ENCODE results near the gene FNIP1. TPM values are rescaled to one million over a fixed set of nuclear protein-coding genes. Genes with fewer than 3 reads are reported as not detected.

The FNIP1 gene
- polyA plus RNA-seq, 1 donor from 2014 or later = 18.1 TPM

GRCh38 chr5:131757830-131758519 is 38.8 kb downstream of the FNIP1 start:
- Histone ChIP-seq H3K79me2 (replicated peaks; ENCODE audit: insufficient read depth, low read length) (peaks cover 20% of the 10 kb centered on the region), H3K4me2 (ENCODE audit: low read length) (no peak overlapping the region), H3K36me3 (ENCODE audit: insufficient read depth, low read length) (no peaks in the 10 kb centered on the region), H3K9me3 (ENCODE audit: low read length) (no peaks in the 10 kb centered on the region), H3K4me3 (ENCODE audit: low read length) (no peak overlapping the region), H3F3A (ENCODE audit: insufficient read depth, low read length, poor library complexity, severe bottlenecking) (no peaks in the 10 kb centered on the region), H4K20me1 (ENCODE audit: insufficient read depth) (no peaks in the 10 kb centered on the region), H2AFZ (ENCODE audit: low read depth, low read length) (no peak overlapping the region), H3K27ac (ENCODE audit: low read length) (no peak overlapping the region), H3K9me2 (ENCODE audit: insufficient read depth, low read length) (no peaks in the 10 kb centered on the region), H3K9ac (ENCODE audit: low read length) (no peak overlapping the region), H3K27me3 (ENCODE audit: insufficient read depth, low read depth, low read length) (no peaks in the 10 kb centered on the region)
- TF ChIP-seq EZH2 (IDR thresholded peaks at IDR 0.05; ENCODE audit: borderline replicate concordance, insufficient read depth, low read length, poor library complexity, severe bottlenecking) (no peak), POLR2AphosphoS5 (IDR thresholded peaks at IDR 0.05) (no peak), MXI1 (conservative IDR thresholded peaks at IDR 0.05; ENCODE audit: poor library complexity, severe bottlenecking) (no peak), SMC3 (conservative IDR thresholded peaks at IDR 0.05; ENCODE audit: poor library complexity) (no peak), RAD21 (conservative IDR thresholded peaks at IDR 0.05) (no peak), EP300 (conservative IDR thresholded peaks at IDR 0.05; ENCODE audit: poor library complexity, severe bottlenecking) (no peak), TAF1 (IDR thresholded peaks at IDR 0.05; ENCODE audit: low read depth) (no peak)
- TF ChIP-seq, protein P1, sequence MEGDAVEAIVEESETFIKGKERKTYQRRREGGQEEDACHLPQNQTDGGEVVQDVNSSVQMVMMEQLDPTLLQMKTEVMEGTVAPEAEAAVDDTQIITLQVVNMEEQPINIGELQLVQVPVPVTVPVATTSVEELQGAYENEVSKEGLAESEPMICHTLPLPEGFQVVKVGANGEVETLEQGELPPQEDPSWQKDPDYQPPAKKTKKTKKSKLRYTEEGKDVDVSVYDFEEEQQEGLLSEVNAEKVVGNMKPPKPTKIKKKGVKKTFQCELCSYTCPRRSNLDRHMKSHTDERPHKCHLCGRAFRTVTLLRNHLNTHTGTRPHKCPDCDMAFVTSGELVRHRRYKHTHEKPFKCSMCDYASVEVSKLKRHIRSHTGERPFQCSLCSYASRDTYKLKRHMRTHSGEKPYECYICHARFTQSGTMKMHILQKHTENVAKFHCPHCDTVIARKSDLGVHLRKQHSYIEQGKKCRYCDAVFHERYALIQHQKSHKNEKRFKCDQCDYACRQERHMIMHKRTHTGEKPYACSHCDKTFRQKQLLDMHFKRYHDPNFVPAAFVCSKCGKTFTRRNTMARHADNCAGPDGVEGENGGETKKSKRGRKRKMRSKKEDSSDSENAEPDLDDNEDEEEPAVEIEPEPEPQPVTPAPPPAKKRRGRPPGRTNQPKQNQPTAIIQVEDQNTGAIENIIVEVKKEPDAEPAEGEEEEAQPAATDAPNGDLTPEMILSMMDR (IDR thresholded peaks at IDR 0.05; ENCODE audit: poor library complexity, severe bottlenecking) = no peak
- TF ChIP-seq, protein P2, sequence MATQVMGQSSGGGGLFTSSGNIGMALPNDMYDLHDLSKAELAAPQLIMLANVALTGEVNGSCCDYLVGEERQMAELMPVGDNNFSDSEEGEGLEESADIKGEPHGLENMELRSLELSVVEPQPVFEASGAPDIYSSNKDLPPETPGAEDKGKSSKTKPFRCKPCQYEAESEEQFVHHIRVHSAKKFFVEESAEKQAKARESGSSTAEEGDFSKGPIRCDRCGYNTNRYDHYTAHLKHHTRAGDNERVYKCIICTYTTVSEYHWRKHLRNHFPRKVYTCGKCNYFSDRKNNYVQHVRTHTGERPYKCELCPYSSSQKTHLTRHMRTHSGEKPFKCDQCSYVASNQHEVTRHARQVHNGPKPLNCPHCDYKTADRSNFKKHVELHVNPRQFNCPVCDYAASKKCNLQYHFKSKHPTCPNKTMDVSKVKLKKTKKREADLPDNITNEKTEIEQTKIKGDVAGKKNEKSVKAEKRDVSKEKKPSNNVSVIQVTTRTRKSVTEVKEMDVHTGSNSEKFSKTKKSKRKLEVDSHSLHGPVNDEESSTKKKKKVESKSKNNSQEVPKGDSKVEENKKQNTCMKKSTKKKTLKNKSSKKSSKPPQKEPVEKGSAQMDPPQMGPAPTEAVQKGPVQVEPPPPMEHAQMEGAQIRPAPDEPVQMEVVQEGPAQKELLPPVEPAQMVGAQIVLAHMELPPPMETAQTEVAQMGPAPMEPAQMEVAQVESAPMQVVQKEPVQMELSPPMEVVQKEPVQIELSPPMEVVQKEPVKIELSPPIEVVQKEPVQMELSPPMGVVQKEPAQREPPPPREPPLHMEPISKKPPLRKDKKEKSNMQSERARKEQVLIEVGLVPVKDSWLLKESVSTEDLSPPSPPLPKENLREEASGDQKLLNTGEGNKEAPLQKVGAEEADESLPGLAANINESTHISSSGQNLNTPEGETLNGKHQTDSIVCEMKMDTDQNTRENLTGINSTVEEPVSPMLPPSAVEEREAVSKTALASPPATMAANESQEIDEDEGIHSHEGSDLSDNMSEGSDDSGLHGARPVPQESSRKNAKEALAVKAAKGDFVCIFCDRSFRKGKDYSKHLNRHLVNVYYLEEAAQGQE (IDR thresholded peaks at IDR 0.05; ENCODE audit: borderline replicate concordance) = no peak

DNA sequence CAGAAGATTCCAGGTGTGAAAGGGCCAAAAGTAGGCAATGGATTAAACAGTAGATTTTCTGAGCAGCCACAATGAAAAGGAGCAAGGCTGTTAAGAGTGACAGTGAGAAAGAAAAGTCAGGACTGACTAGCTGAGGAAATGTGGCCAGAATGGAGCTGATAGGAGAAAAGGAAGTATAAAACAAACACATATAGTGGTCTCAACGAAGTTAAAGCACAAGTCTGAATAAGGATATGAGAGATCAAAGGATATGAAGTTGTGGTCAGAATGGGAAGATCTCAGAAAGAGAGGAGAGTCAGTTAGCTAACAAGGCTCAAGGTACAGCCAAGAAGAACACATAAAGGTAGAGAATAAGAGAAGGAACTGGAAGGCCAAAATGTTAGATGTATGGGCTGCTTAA is 39.9 kb downstream of the FNIP1 start:
- no peak overlapping the region for H3K4me2 ChIP-seq (ENCODE audit: low read length)
- H3K4me3 ChIP-seq (ENCODE audit: low read length) = no peak overlapping the region
- TF ChIP-seq EP300 (conservative IDR thresholded peaks at IDR 0.05; ENCODE audit: poor library complexity, severe bottlenecking) (no peak), SMC3 (conservative IDR thresholded peaks at IDR 0.05; ENCODE audit: poor library complexity) (no peak), RAD21 (conservative IDR thresholded peaks at IDR 0.05) (no peak), TAF1 (IDR thresholded peaks at IDR 0.05; ENCODE audit: low read depth) (no peak), MXI1 (conservative IDR thresholded peaks at IDR 0.05; ENCODE audit: poor library complexity, severe bottlenecking) (no peak), EZH2 (IDR thresholded peaks at IDR 0.05; ENCODE audit: borderline replicate concordance, insufficient read depth, low read length, poor library complexity, severe bottlenecking) (no peak), POLR2AphosphoS5 (IDR thresholded peaks at IDR 0.05) (no peak)
- TF ChIP-seq, protein P2 (IDR thresholded peaks at IDR 0.05; ENCODE audit: borderline replicate concordance) = no peak
- TF ChIP-seq, protein P1 (IDR thresholded peaks at IDR 0.05; ENCODE audit: poor library complexity, severe bottlenecking) = no peak
- no peaks in the 10 kb centered on the region for H4K20me1 ChIP-seq (ENCODE audit: insufficient read depth)
- H2AFZ ChIP-seq (ENCODE audit: low read depth, low read length) = no peak overlapping the region
- H3K9ac ChIP-seq (ENCODE audit: low read length) = no peak overlapping the region
- no peaks in the 10 kb centered on the region for H3K36me3 ChIP-seq (ENCODE audit: insufficient read depth, low read length)
- H3K27ac ChIP-seq (ENCODE audit: low read length) = no peak overlapping the region
- no peaks in the 10 kb centered on the region for H3F3A ChIP-seq (ENCODE audit: insufficient read depth, low read length, poor library complexity, severe bottlenecking)
- H3K79me2 ChIP-seq (replicated peaks; ENCODE audit: insufficient read depth, low read length) = peaks cover 14% of the 10 kb centered on the region
- H3K9me3 ChIP-seq (ENCODE audit: low read length) = no peaks in the 10 kb centered on the region
- H3K27me3 ChIP-seq (ENCODE audit: insufficient read depth, low read depth, low read length) = no peaks in the 10 kb centered on the region
- H3K9me2 ChIP-seq (ENCODE audit: insufficient read depth, low read length) = no peaks in the 10 kb centered on the region

Data from neural cell (in vitro differentiated cells).